Transverse colon (tissue), 4 donors: Measurements from ENCODE around the gene SARDH. TPM values are rescaled to one million over a fixed set of nuclear protein-coding genes. Genes with fewer than 3 reads are reported as not detected.
A peak's percentile ranks its signal among the peaks of the same experiment; 100 is the strongest.

Source experiments
- DNase-seq: peaks from one replicate; pipeline ENCODE4 v3.0.0-alpha.2; 2019
- H3K27ac ChIP-seq, 4 donors: fragments of 200-600 bp; sonication (generic); 2 replicates each; pipeline ENCODE4 v1.5.1; 2016 to 2018; ENCODE audit warnings: inconsistent platforms in 4 of 4
- H3K27me3 ChIP-seq: fragments of 200-600 bp; sonication (generic); 2 replicates; pipeline ENCODE4 v1.5.1; 2017; ENCODE audit warnings: inconsistent platforms
- H3K36me3 ChIP-seq, 4 donors: fragments of 200-600 bp; sonication (generic); 2 replicates each; pipeline ENCODE4 v1.5.1; 2017 to 2019; ENCODE audit warnings: inconsistent platforms in 4 of 4
- H3K4me1 ChIP-seq, 4 donors: fragments of 200-600 bp; sonication (generic); 2 replicates each; pipeline ENCODE4 v1.5.1; 2017 to 2020; ENCODE audit warnings: inconsistent platforms in 4 of 4
- H3K4me3 ChIP-seq, 4 donors: fragments of 200-600 bp; sonication (generic); 1 replicate in 1 of 4; 2 replicates in 3 of 4; pipeline versions ENCODE4 v1.5.1 to v1.6.1; 2017 to 2019; ENCODE audit warnings: inconsistent platforms in 4 of 4
- H3K9me3 ChIP-seq, 2 donors: fragments of 200-600 bp; sonication (generic); 2 replicates each; pipeline ENCODE4 v1.5.1; 2017 to 2019; ENCODE audit warnings: inconsistent platforms in 2 of 2
- EP300 ChIP-seq: sonication (generic); formaldehyde crosslinking; IDR thresholded peaks from one replicate; pipeline ENCODE4 v1.6.1; 2017; ENCODE audit warnings: antibody characterized with exemption, low read depth
- POLR2A ChIP-seq: fragments of 450-650 bp; IDR thresholded peaks from one replicate; pipeline ENCODE4 v1.6.1; 2016; ENCODE audit warnings: antibody characterized with exemption, mild to moderate bottlenecking, moderate library complexity
- POLR2AphosphoS5 ChIP-seq, 3 donors: sonication (generic); formaldehyde crosslinking; IDR thresholded peaks; one replicate each; pipeline ENCODE4 v1.6.1; 2016; ENCODE audit warnings: antibody characterized with exemption in 3 of 3
- WGBS, 2 donors: methylation state at CpG; one replicate each; pipeline ENCODE4 v1.1.5; 2018; ENCODE audit warnings: low coverage in 1 of 2; 5-methylcytosine and 5-hydroxymethylcytosine counted together
- in situ Hi-C, 4 donors: fragments of 200-750 bp; cut with MboI; loops; one replicate each; pipeline versions ENCODE4 v1.15.0 to v1.15.1; 2017; ENCODE audit warnings: low sequenced_read_pairs in 3 of 4, low pct_ligation_motif_present in 1 of 4, low pct_unique_long_range_greater_than_20kb in 1 of 4
- intact Hi-C: fragments of 100-400 bp; cut with DNase I; formaldehyde crosslinking; loops from one replicate; pipeline ENCODE4 v1.15.1; 2023; ENCODE audit warnings: low total_unique reads
- total RNA-seq, 4 donors: library from RNA; depleted of rRNA; stranded (reverse); fragments of >200 nt; gene quantifications; one replicate each; pipeline ENCODE4 v1.1.0, GENCODE V29; 2016
- TF ChIP-seq, protein P1 (sequence below), 5 experiments: fragments of 200-600 bp in 3 of 5; fragments of 450-650 bp in 2 of 5; sonication (generic) in 3 of 5; IDR thresholded peaks; 1 replicate in 2 of 5; 2 replicates in 3 of 5; pipeline ENCODE4 v1.5.1; 2016 to 2017; ENCODE audit warnings: antibody characterized with exemption in 5 of 5, inconsistent platforms in 3 of 5, mild to moderate bottlenecking in 2 of 5, moderate library complexity in 1 of 5

SARDH gene
- total RNA-seq, 4 donors from 2014 or later, result 0.68 to 1.1 (median 0.95) TPM; not detected in 1

DNA sequence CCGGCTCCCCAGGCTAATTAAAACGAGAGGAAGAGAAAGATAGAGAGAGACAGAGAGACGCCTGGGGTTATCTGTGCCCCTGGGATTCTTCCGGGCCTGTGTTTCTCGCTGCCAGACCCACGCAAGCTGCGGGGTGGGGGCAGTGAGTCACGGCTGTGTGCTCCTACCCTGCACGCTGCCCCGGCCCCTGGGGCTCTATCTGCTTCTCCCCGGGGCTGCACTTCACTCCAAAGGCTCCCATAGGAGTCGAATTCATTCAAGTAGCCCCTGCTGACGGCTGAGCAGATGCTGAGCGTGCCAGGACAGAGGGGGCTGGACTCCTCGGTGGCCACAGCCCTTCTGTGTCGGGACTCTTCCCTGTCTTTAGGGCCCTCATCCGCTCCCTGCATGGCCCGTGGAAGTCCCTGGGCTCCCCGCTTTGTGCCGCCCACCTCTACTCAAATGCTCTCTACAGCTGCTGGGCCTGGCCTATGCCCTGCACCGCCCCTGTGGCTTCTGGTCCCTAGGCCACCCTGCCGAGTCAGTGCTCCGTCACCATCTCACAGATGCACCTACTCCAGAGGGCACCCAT lies 22.8 kb downstream of the SARDH start:
- TF ChIP-seq POLR2A, result no peak
- TF ChIP-seq, protein P1, sequence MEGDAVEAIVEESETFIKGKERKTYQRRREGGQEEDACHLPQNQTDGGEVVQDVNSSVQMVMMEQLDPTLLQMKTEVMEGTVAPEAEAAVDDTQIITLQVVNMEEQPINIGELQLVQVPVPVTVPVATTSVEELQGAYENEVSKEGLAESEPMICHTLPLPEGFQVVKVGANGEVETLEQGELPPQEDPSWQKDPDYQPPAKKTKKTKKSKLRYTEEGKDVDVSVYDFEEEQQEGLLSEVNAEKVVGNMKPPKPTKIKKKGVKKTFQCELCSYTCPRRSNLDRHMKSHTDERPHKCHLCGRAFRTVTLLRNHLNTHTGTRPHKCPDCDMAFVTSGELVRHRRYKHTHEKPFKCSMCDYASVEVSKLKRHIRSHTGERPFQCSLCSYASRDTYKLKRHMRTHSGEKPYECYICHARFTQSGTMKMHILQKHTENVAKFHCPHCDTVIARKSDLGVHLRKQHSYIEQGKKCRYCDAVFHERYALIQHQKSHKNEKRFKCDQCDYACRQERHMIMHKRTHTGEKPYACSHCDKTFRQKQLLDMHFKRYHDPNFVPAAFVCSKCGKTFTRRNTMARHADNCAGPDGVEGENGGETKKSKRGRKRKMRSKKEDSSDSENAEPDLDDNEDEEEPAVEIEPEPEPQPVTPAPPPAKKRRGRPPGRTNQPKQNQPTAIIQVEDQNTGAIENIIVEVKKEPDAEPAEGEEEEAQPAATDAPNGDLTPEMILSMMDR (IDR thresholded peaks at IDR 0.05), result no peak
- no peak for TF ChIP-seq EP300
- no peak for TF ChIP-seq POLR2AphosphoS5 (IDR thresholded peaks at IDR 0.05)
- H3K36me3 ChIP-seq, result no peaks in the 10 kb centered on the region
- no peak for DNase-seq
- H3K9me3 ChIP-seq, result no peaks in the 10 kb centered on the region
- in situ Hi-C loops, result loop anchor here in 1 of 4 donors (25.0 kb wide), 1 partner anchor 178 kb away; the partner anchor contains the start of gene ADAMTSL2
- no peak overlapping the region for H3K4me3 ChIP-seq
- H3K27me3 ChIP-seq, result peaks cover 3% of the 10 kb centered on the region
- 60 to 75% methylated on average over 3 to 23 of the region's 23 CpGs for WGBS, 2 donors
- intact Hi-C loops, result no loop called here
- H3K27ac ChIP-seq, result peak overlapping the region in 2 of 4 donors; percentile 19 to 21
- no peaks in the 10 kb centered on the region for H3K4me1 ChIP-seq

- H3K4me3 ChIP-seq, result no peak overlapping the region
- 75 to 76% methylated on average over 5 to 15 of the region's 15 CpGs for WGBS, 2 donors
- no peaks in the 10 kb centered on the region for H3K9me3 ChIP-seq
- peak overlapping the region in 2 of 4 donors; percentile 19 to 21 for H3K27ac ChIP-seq
- in situ Hi-C loops (loop anchor here in 1 of 4 donors (25.0 kb wide), 1 partner anchor 177 kb away; the partner anchor contains the start of gene ADAMTSL2), intact Hi-C loops (no loop called here)
- H3K4me1 ChIP-seq, result no peaks in the 10 kb centered on the region
- H3K36me3 ChIP-seq, result no peaks in the 10 kb centered on the region
- TF ChIP-seq, protein P1 (IDR thresholded peaks at IDR 0.05), result no peak
- TF ChIP-seq POLR2AphosphoS5 (IDR thresholded peaks at IDR 0.05) (no peak), EP300 (no peak), POLR2A (no peak)
- peaks cover 3% of the 10 kb centered on the region for H3K27me3 ChIP-seq
- DNase-seq, result no peak
Measured at GRCh38 chr9:133714606-133715294, 23.4 kb downstream of the SARDH start.

- intact Hi-C loops (no loop called here), in situ Hi-C loops (loop anchor here in 1 of 4 donors (25.0 kb wide), 1 partner anchor 177 kb away; the partner anchor contains the start of gene ADAMTSL2)
- Histone ChIP-seq H3K36me3 (no peaks in the 10 kb centered on the region), H3K27me3 (peaks cover 3% of the 10 kb centered on the region), H3K4me1 (no peaks in the 10 kb centered on the region), H3K27ac (no peak overlapping the region), H3K4me3 (no peak overlapping the region), H3K9me3 (no peaks in the 10 kb centered on the region)
- no peak for DNase-seq
- WGBS, 2 donors, result 79 to 87% methylated on average over 9 to 18 of the region's 18 CpGs
- no peak for TF ChIP-seq POLR2AphosphoS5 (IDR thresholded peaks at IDR 0.05)
- no peak for TF ChIP-seq EP300
- TF ChIP-seq, protein P1 (IDR thresholded peaks at IDR 0.05), result no peak
- no peak for TF ChIP-seq POLR2A
Measured at GRCh38 chr9:133713960-133714495, 24.1 kb downstream of the SARDH start.

DNA sequence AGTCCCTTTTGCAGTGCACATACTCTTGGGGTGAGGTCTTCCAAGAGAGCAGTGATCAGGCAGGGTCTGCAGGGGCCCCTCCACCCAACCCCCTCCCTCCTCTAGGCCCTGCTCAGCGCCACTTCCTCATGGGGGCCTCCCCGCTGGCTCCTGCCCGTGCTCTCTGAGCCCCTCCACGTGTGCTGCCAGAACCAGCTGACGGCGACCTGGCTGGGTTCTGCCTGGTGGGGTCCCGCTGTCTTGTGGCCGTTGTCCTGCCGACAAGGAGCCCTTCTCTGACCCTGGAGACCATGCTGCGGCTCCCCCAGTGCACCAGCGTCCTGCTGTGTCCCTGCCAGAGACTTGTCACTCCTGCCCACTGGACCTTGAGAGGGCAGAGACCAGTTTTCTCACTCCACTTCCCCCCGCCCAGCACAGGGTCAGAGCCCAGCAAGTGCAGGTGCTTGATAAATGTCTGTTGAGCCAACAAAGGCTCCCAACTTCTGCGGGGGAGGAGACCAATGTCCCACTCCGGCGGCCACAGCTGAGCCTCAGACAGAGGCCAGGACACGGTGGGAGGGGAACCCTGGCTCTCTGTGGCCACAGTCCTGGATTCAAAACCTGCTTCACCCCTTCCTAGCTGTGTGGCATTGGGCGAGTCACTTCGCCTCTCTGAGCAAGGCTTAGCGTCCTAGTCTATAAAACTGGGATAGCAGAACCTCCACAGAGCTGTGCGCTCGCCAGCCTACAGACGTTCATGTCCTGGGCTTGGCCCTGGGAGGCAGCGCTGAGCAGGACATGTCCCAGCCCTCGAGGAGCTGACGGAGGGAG lies 24.8 kb downstream of the SARDH start:
- Histone ChIP-seq H3K27me3 (peaks cover 3% of the 10 kb centered on the region), H3K9me3 (no peaks in the 10 kb centered on the region), H3K4me3 (no peak overlapping the region), H3K4me1 (no peaks in the 10 kb centered on the region), H3K27ac (no peak overlapping the region), H3K36me3 (no peaks in the 10 kb centered on the region)
- no peak for DNase-seq
- intact Hi-C loops (no loop called here), in situ Hi-C loops (loop anchor here in 1 of 4 donors (25.0 kb wide), 1 partner anchor 176 kb away; the partner anchor contains the start of gene ADAMTSL2)
- TF ChIP-seq POLR2AphosphoS5 (IDR thresholded peaks at IDR 0.05) (no peak), EP300 (no peak), POLR2A (no peak)
- TF ChIP-seq, protein P1 (IDR thresholded peaks at IDR 0.05), result no peak
- WGBS, 2 donors, result 70 to 80% methylated on average over 2 to 25 of the region's 25 CpGs
